Lower lobe of right lung (tissue), 2 donors: ENCODE measurements around the gene OR6C76. TPM values are rescaled to one million over a fixed set of nuclear protein-coding genes. Genes with fewer than 3 reads are reported as not detected.
"Not testable (repeated sequence)": the region's sequence is repeated elsewhere in the genome, so short reads cannot be mapped to it uniquely, and the experiment has no call there.

Experiments
- ATAC-seq, 2 donors: fragments of 200-7000 bp; cut with Tn5 transposase; one replicate each; pipeline ENCODE4 v1.9.1; 2020 to 2022; ENCODE audit warnings: mild to moderate bottlenecking in 2 of 2, moderate library complexity in 2 of 2
- DNase-seq: peaks from one replicate; pipeline ENCODE4 v3.0.0-alpha.2; 2020
- H3K27ac ChIP-seq: fragments of 200-600 bp; one replicate; pipeline ENCODE4 v1.8.0; 2022
- H3K27me3 ChIP-seq: fragments of 200-600 bp; one replicate; pipeline ENCODE4 v1.8.0; 2022; ENCODE audit warnings: low read depth
- H3K36me3 ChIP-seq: fragments of 200-600 bp; one replicate; pipeline ENCODE4 v1.8.0; 2022; ENCODE audit warnings: mild to moderate bottlenecking
- H3K4me1 ChIP-seq: fragments of 200-600 bp; one replicate; pipeline ENCODE4 v1.8.0; 2022
- H3K4me3 ChIP-seq: fragments of 200-600 bp; one replicate; pipeline ENCODE4 v1.8.0; 2022; ENCODE audit warnings: mild to moderate bottlenecking
- H3K9me3 ChIP-seq: fragments of 200-600 bp; one replicate; pipeline ENCODE4 v1.8.0; 2022
- CTCF ChIP-seq: fragments of 200-600 bp; IDR thresholded peaks from one replicate; pipeline ENCODE4 v1.8.0; 2022; ENCODE audit warnings: antibody characterized with exemption, mild to moderate bottlenecking
- intact Hi-C: fragments of 100-400 bp; cut with DNase I; formaldehyde crosslinking; loops from one replicate; pipeline ENCODE4 v1.11.0; 2022
- total RNA-seq: library from RNA; stranded (reverse); fragmentation: NEBNext Ultra II Directional; extraction: Animal tissue kit (Norgen Biotek cat#: 25700); gene quantifications from one replicate; pipeline ENCODE4 v1.2.1, GENCODE V29; 2021
- donor health status: DM: no; HTN: yes; CAD: no; lungs with severe emphysema.

OR6C76 gene
- total RNA-seq, 1 donor from 2014 or later, result not detected

- no peak for TF ChIP-seq CTCF
- intact Hi-C loops, result no loop called here
- no peaks in the 10 kb centered on the region for H3K4me1 ChIP-seq
- no peak overlapping the region for H3K27ac ChIP-seq
- no peaks in the 10 kb centered on the region for H3K9me3 ChIP-seq
- no peak overlapping the region for H3K4me3 ChIP-seq
- ATAC-seq (no peak), DNase-seq (no peak)
- no peaks in the 10 kb centered on the region for H3K36me3 ChIP-seq
- H3K27me3 ChIP-seq, result no peaks in the 10 kb centered on the region
Measured at GRCh38 chr12:55407866-55408265, 18.2 kb upstream of the OR6C76 start.

GRCh38 chr12:55409133-55409532 lies 16.9 kb upstream of the OR6C76 start:
- intact Hi-C loops, H3K4me3 ChIP-seq, H3K36me3 ChIP-seq, H3K4me1 ChIP-seq, DNase-seq, H3K27ac ChIP-seq, H3K27me3 ChIP-seq, ATAC-seq, H3K9me3 ChIP-seq: not testable (repeated sequence)

- H3K4me3 ChIP-seq, H3K27me3 ChIP-seq, DNase-seq, H3K27ac ChIP-seq, intact Hi-C loops, ATAC-seq, H3K4me1 ChIP-seq, H3K9me3 ChIP-seq, H3K36me3 ChIP-seq: not testable (repeated sequence)
Measured at GRCh38 chr12:55412138-55412537, 13.9 kb upstream of the OR6C76 start.

- intact Hi-C loops, H3K36me3 ChIP-seq, H3K27ac ChIP-seq, H3K4me3 ChIP-seq, H3K9me3 ChIP-seq, H3K4me1 ChIP-seq, DNase-seq, H3K27me3 ChIP-seq: not testable (repeated sequence)
- ATAC-seq, result peak; percentile 42 to 48
Measured at GRCh38 chr12:55413498-55414388, 12.3 kb upstream of the OR6C76 start.

GRCh38 chr12:55414396-55414823 lies 11.6 kb upstream of the OR6C76 start:
- DNase-seq, intact Hi-C loops, H3K36me3 ChIP-seq, H3K4me3 ChIP-seq, H3K27me3 ChIP-seq, H3K27ac ChIP-seq, H3K4me1 ChIP-seq, H3K9me3 ChIP-seq: not testable (repeated sequence)
- ATAC-seq, result peak; percentile 18 to 36

- DNase-seq, H3K9me3 ChIP-seq, H3K27me3 ChIP-seq, H3K27ac ChIP-seq, H3K4me1 ChIP-seq, H3K36me3 ChIP-seq, intact Hi-C loops, H3K4me3 ChIP-seq: not testable (repeated sequence)
- ATAC-seq, result peak; percentile 72 to 81
Measured at GRCh38 chr12:55414889-55415288, 11.2 kb upstream of the OR6C76 start.

- no peak for TF ChIP-seq CTCF
- Histone ChIP-seq H3K27me3 (no peaks in the 10 kb centered on the region), H3K4me3 (no peak overlapping the region), H3K9me3 (no peaks in the 10 kb centered on the region), H3K36me3 (no peaks in the 10 kb centered on the region), H3K27ac (no peak overlapping the region), H3K4me1 (no peaks in the 10 kb centered on the region)
- DNase-seq, result no peak
- intact Hi-C loops, result no loop called here
- ATAC-seq, result no peak
Measured at GRCh38 chr12:55416961-55417360, 9.1 kb upstream of the OR6C76 start.

- ATAC-seq (no peak), DNase-seq (no peak)
- H3K4me3 ChIP-seq, result no peak overlapping the region
- no peaks in the 10 kb centered on the region for H3K27me3 ChIP-seq
- no peaks in the 10 kb centered on the region for H3K4me1 ChIP-seq
- H3K27ac ChIP-seq, result no peak overlapping the region
- intact Hi-C loops, result no loop called here
- TF ChIP-seq CTCF, result no peak
- no peaks in the 10 kb centered on the region for H3K36me3 ChIP-seq
- H3K9me3 ChIP-seq, result no peaks in the 10 kb centered on the region
Measured at GRCh38 chr12:55420307-55420962, 5.6 kb upstream of the OR6C76 start.
